Thoracic aorta (tissue), 2 donors: ENCODE measurements around the gene DENND2A. TPM values are rescaled to one million over a fixed set of nuclear protein-coding genes. Genes with fewer than 3 reads are reported as not detected.

ENCODE experiments used
- ATAC-seq: fragments of 150-250 bp; one replicate; pipeline ENCODE4 v1.8.0; 2017; ENCODE audit warnings: low read depth; ENCODE audit not compliant: insufficient number of reproducible peaks, low FRiP score
- DNase-seq: peaks from one replicate; pipeline ENCODE4 v3.0.0-alpha.2; 2020; ENCODE audit warnings: low spot score
- H3K27ac ChIP-seq, 2 donors: fragments of 200-600 bp; sonication (generic); 1 replicate in 1 of 2; 2 replicates in 1 of 2; pipeline ENCODE4 v1.5.1; 2016; ENCODE audit warnings: mild to moderate bottlenecking in 2 of 2, moderate library complexity in 2 of 2
- H3K27me3 ChIP-seq: fragments of 200-600 bp; sonication (generic); replicated peaks from 2 replicates; pipeline ENCODE4 v1.6.0; 2016; ENCODE audit warnings: mild to moderate bottlenecking; ENCODE audit not compliant: insufficient read depth
- H3K36me3 ChIP-seq: fragments of 200-600 bp; sonication (generic); one replicate; pipeline ENCODE4 v1.5.1; 2016
- H3K4me1 ChIP-seq, 2 donors: fragments of 200-600 bp; sonication (generic); 1 replicate in 1 of 2; 2 replicates in 1 of 2; pipeline versions ENCODE4 v1.5.1 to v1.6.0; 2016; ENCODE audit warnings: low read depth in 2 of 2, mild to moderate bottlenecking in 1 of 2; ENCODE audit not compliant: control insufficient read depth in 1 of 2
- H3K4me3 ChIP-seq: fragments of 200-600 bp; sonication (generic); 2 replicates; pipeline ENCODE4 v1.5.1; 2016; ENCODE audit warnings: mild to moderate bottlenecking
- H3K9me3 ChIP-seq: fragments of 200-600 bp; sonication (generic); 2 replicates; pipeline ENCODE4 v1.5.1; 2016
- CTCF ChIP-seq: fragments of 200-600 bp; sonication (generic); IDR thresholded peaks from one replicate; pipeline ENCODE4 v1.5.1; 2019; ENCODE audit warnings: antibody characterized with exemption
- total RNA-seq, 2 donors: library from RNA; depleted of rRNA; stranded (reverse); fragments of >200 nt; gene quantifications; one replicate each; pipeline versions ENCODE4 v1.1.0 to v1.2.3, GENCODE V29; 2016

The DENND2A gene
- total RNA-seq, 2 donors from 2014 or later = 4.9 to 5.1 TPM

GRCh38 chr7:140541176-140541512, 99.5 kb downstream of the DENND2A start:
- DNase-seq = no peak
- no peak for ATAC-seq
- no peaks in the 10 kb centered on the region for H3K9me3 ChIP-seq
- no peak for TF ChIP-seq CTCF
- no peak overlapping the region for H3K4me3 ChIP-seq
- no peaks in the 10 kb centered on the region for H3K27me3 ChIP-seq
- peaks cover 0 to 15% of the 10 kb centered on the region in 2 donors for H3K4me1 ChIP-seq
- H3K27ac ChIP-seq = no peak overlapping the region
- no peaks in the 10 kb centered on the region for H3K36me3 ChIP-seq

- Histone ChIP-seq H3K27me3 (no peaks in the 10 kb centered on the region), H3K36me3 (no peaks in the 10 kb centered on the region), H3K4me1 (peaks cover 0 to 15% of the 10 kb centered on the region in 2 donors), H3K27ac (no peak overlapping the region), H3K9me3 (no peaks in the 10 kb centered on the region), H3K4me3 (no peak overlapping the region)
- no peak for TF ChIP-seq CTCF
- DNase-seq (no peak), ATAC-seq (no peak)
Observed at GRCh38 chr7:140540136-140540777, 100.4 kb downstream of the DENND2A start.

- TF ChIP-seq CTCF = no peak
- DNase-seq = no peak
- Histone ChIP-seq H3K9me3 (no peaks in the 10 kb centered on the region), H3K36me3 (no peaks in the 10 kb centered on the region), H3K4me1 (peaks cover 0 to 15% of the 10 kb centered on the region in 2 donors), H3K4me3 (no peak overlapping the region), H3K27me3 (no peaks in the 10 kb centered on the region), H3K27ac (no peak overlapping the region)
- ATAC-seq = no peak
Observed at GRCh38 chr7:140539461-140539860, 101.2 kb downstream of the DENND2A start.

- TF ChIP-seq CTCF = no peak
- no peaks in the 10 kb centered on the region for H3K9me3 ChIP-seq
- peaks cover 0 to 15% of the 10 kb centered on the region in 2 donors for H3K4me1 ChIP-seq
- ATAC-seq = no peak
- no peak for DNase-seq
- no peaks in the 10 kb centered on the region for H3K36me3 ChIP-seq
- H3K4me3 ChIP-seq = no peak overlapping the region
- no peaks in the 10 kb centered on the region for H3K27me3 ChIP-seq
- no peak overlapping the region for H3K27ac ChIP-seq
Observed at GRCh38 chr7:140537750-140538482, 102.7 kb downstream of the DENND2A start.

- H3K4me1 ChIP-seq = peaks cover 0 to 5% of the 10 kb centered on the region in 2 donors
Observed at GRCh38 chr7:140534743-140535142, 105.9 kb downstream of the DENND2A start.

More at GRCh38 chr7:140534743-140535142, 105.9 kb downstream of the DENND2A start:
- Histone ChIP-seq H3K4me3 (no peak overlapping the region), H3K27me3 (no peaks in the 10 kb centered on the region), H3K36me3 (no peaks in the 10 kb centered on the region), H3K27ac (no peak overlapping the region), H3K9me3 (no peaks in the 10 kb centered on the region)
- no peak for TF ChIP-seq CTCF
- ATAC-seq (no peak), DNase-seq (no peak)
